H9 (cell line): ENCODE results near the gene PLEKHD1. TPM values are rescaled to one million over a fixed set of nuclear protein-coding genes. Genes with fewer than 3 reads are reported as not detected.

Source experiments
- DNase-seq: peaks from one replicate; pipeline ENCODE4 v3.0.0-alpha.2; 2017
- H2AFZ ChIP-seq: one replicate; pipeline ENCODE4 v1.6.1; 2013; ENCODE audit warnings: mild to moderate bottlenecking, low read length, control low read depth, moderate library complexity
- H2AK5ac ChIP-seq: 2 replicates; pipeline ENCODE4 v1.6.1; 2013; ENCODE audit warnings: low read length, control low read depth, mixed read lengths; ENCODE audit not compliant: insufficient read length
- H2BK120ac ChIP-seq: one replicate; pipeline ENCODE4 v1.6.1; 2013; ENCODE audit warnings: low read depth, mild to moderate bottlenecking, low read length, control low read depth, inconsistent platforms; ENCODE audit not compliant: poor library complexity, severe bottlenecking
- H2BK12ac ChIP-seq: 2 replicates; pipeline ENCODE4 v1.6.1; 2013; ENCODE audit warnings: low read length, control low read depth, mixed read lengths, low read depth; ENCODE audit not compliant: insufficient read length
- H2BK15ac ChIP-seq: 2 replicates; pipeline ENCODE4 v1.6.1; 2013; ENCODE audit warnings: low read depth, low read length, control low read depth
- H2BK20ac ChIP-seq: one replicate; pipeline ENCODE4 v1.6.1; 2013; ENCODE audit warnings: low read depth, mild to moderate bottlenecking, low read length, control low read depth, inconsistent platforms; ENCODE audit not compliant: poor library complexity, severe bottlenecking
- H2BK5ac ChIP-seq: 2 replicates; pipeline ENCODE4 v1.6.1; 2013; ENCODE audit warnings: low read length, control low read depth, mixed read lengths; ENCODE audit not compliant: insufficient read length
- H3K14ac ChIP-seq: 2 replicates; pipeline ENCODE4 v1.6.1; 2013; ENCODE audit warnings: low read length, control low read depth; ENCODE audit not compliant: insufficient read depth
- H3K18ac ChIP-seq: 2 replicates; pipeline ENCODE4 v1.6.1; 2013; ENCODE audit warnings: low read depth, mild to moderate bottlenecking, mixed read lengths, low read length, control low read depth; ENCODE audit not compliant: insufficient read length
- H3K23ac ChIP-seq: 2 replicates; pipeline ENCODE4 v1.6.1; 2013; ENCODE audit warnings: low read length, control low read depth, mixed read lengths, low read depth; ENCODE audit not compliant: insufficient read length
- H3K23me2 ChIP-seq: 2 replicates; pipeline ENCODE4 v1.6.1; 2013; ENCODE audit warnings: low read depth, mild to moderate bottlenecking, mixed read lengths, low read length, control low read depth; ENCODE audit not compliant: insufficient read length, poor library complexity, severe bottlenecking
- H3K27ac ChIP-seq: 2 replicates; pipeline ENCODE4 v1.5.1; 2013; ENCODE audit warnings: low read length, control low read depth, mixed read lengths, low read depth; ENCODE audit not compliant: insufficient read length
- H3K27me3 ChIP-seq: 2 replicates; pipeline ENCODE4 v1.6.1; 2013; ENCODE audit warnings: low read length, control low read depth, inconsistent platforms; ENCODE audit not compliant: insufficient read depth
- H3K4ac ChIP-seq: 2 replicates; pipeline ENCODE4 v1.6.1; 2013; ENCODE audit warnings: low read depth, mild to moderate bottlenecking, control low read depth, inconsistent platforms, low read length, moderate library complexity
- H3K4me1 ChIP-seq: 2 replicates; pipeline ENCODE4 v1.6.1; 2013; ENCODE audit warnings: low read length, control low read depth, inconsistent platforms; ENCODE audit not compliant: insufficient read depth
- H3K4me2 ChIP-seq: 2 replicates; pipeline ENCODE4 v1.6.1; 2013; ENCODE audit warnings: low read length, control low read depth, mixed read lengths; ENCODE audit not compliant: insufficient read length, insufficient read depth
- H3K56ac ChIP-seq: 2 replicates; pipeline ENCODE4 v1.6.1; 2013; ENCODE audit warnings: low read depth, mild to moderate bottlenecking, mixed read lengths, low read length, control low read depth; ENCODE audit not compliant: insufficient read length
- H3K79me1 ChIP-seq: 2 replicates; pipeline ENCODE4 v1.6.1; 2013; ENCODE audit warnings: low read depth, mild to moderate bottlenecking, moderate library complexity, low read length, control low read depth, inconsistent platforms; ENCODE audit not compliant: insufficient read depth, poor library complexity, severe bottlenecking
- H3K79me2 ChIP-seq: 2 replicates; pipeline ENCODE4 v1.6.1; 2013; ENCODE audit warnings: low read length, control low read depth, inconsistent platforms; ENCODE audit not compliant: insufficient read depth
- H3K9ac ChIP-seq: 2 replicates; pipeline ENCODE4 v1.6.1; 2013; ENCODE audit warnings: low read length, control low read depth, mixed read lengths; ENCODE audit not compliant: insufficient read length; ENCODE audit errors: extremely low read depth
- H3K9me3 ChIP-seq: one replicate; pipeline ENCODE4 v1.6.1; 2013; ENCODE audit warnings: low read depth, low read length, inconsistent platforms; ENCODE audit not compliant: control insufficient read depth
- H3T11ph ChIP-seq: one replicate; pipeline ENCODE4 v1.6.1; 2013; ENCODE audit warnings: mild to moderate bottlenecking, low read length, control low read depth, inconsistent platforms
- H4K20me1 ChIP-seq: one replicate; pipeline ENCODE4 v1.6.1; 2013; ENCODE audit not compliant: control insufficient read depth, insufficient read length, insufficient read depth
- H4K5ac ChIP-seq: 2 replicates; pipeline ENCODE4 v1.6.1; 2013; ENCODE audit warnings: low read depth, mild to moderate bottlenecking, mixed read lengths, low read length, control low read depth; ENCODE audit not compliant: insufficient read length
- H4K8ac ChIP-seq: replicated peaks from 2 replicates; pipeline ENCODE4 v1.6.1; 2013; ENCODE audit warnings: low read length, control low read depth, mixed read lengths, low read depth; ENCODE audit not compliant: insufficient read length
- H4K91ac ChIP-seq: 2 replicates; pipeline ENCODE4 v1.6.1; 2013; ENCODE audit warnings: low read depth, mild to moderate bottlenecking, moderate library complexity, mixed read lengths, low read length, control low read depth; ENCODE audit not compliant: insufficient read length
- H3K27ac Mint-ChIP-seq, 3 experiments: 2 replicates in 2 of 3; 3 replicates in 1 of 3; pipeline ENCODE4 v1.8.0; 2020 to 2021; ENCODE audit warnings: mixed read lengths in 3 of 3, mild to moderate bottlenecking in 1 of 3, moderate library complexity in 1 of 3
- H3K27me3 Mint-ChIP-seq: 2 replicates; pipeline ENCODE4 v1.8.0; 2021; ENCODE audit warnings: low read depth, mild to moderate bottlenecking, moderate library complexity, mixed read lengths
- H3K36me3 Mint-ChIP-seq, 3 experiments: 2 replicates in 2 of 3; 3 replicates in 1 of 3; pipeline ENCODE4 v1.8.0; 2020 to 2021; ENCODE audit warnings: low read depth in 3 of 3, mixed read lengths in 3 of 3; ENCODE audit not compliant: insufficient read depth in 1 of 3
- H3K4me1 Mint-ChIP-seq, 2 experiments: 2 replicates each; pipeline ENCODE4 v1.8.0; 2020; ENCODE audit warnings: mixed read lengths in 2 of 2
- H3K4me3 Mint-ChIP-seq, 2 experiments: 2 replicates in 1 of 2; 3 replicates in 1 of 2; pipeline ENCODE4 v1.8.0; 2020 to 2021; ENCODE audit warnings: mild to moderate bottlenecking in 2 of 2, mixed read lengths in 2 of 2, moderate library complexity in 1 of 2
- H3K9me3 Mint-ChIP-seq, 2 experiments: 2 replicates in 1 of 2; 3 replicates in 1 of 2; pipeline ENCODE4 v1.8.0; 2020; ENCODE audit warnings: mild to moderate bottlenecking in 2 of 2, mixed read lengths in 2 of 2, moderate library complexity in 1 of 2
- CTCF ChIP-seq: fragments of 200-600 bp; sonication (generic); conservative IDR thresholded peaks from 3 replicates; pipeline ENCODE4 v1.8.0; 2021; ENCODE audit warnings: antibody characterized with exemption, mild to moderate bottlenecking
- WGBS: extraction: QIAGEN DNeasy Blood & Tissue Kit; methylation state at CpG from one replicate; pipeline ENCODE4 v1.1.7; 2013; ENCODE audit warnings: missing lambda C conversion rate, low lambda C conversion rate, mixed read lengths; ENCODE audit not compliant: insufficient read length; ENCODE audit errors: extremely low coverage; 5-methylcytosine and 5-hydroxymethylcytosine counted together
- total RNA-seq: library from RNA; stranded (reverse); gene quantifications from 2 replicates; pipeline ENCODE4 v1.2.1, GENCODE V29; 2021

Gene PLEKHD1
- total RNA-seq, 1 experiment from 2014 or later, result 0.37 TPM

DNA sequence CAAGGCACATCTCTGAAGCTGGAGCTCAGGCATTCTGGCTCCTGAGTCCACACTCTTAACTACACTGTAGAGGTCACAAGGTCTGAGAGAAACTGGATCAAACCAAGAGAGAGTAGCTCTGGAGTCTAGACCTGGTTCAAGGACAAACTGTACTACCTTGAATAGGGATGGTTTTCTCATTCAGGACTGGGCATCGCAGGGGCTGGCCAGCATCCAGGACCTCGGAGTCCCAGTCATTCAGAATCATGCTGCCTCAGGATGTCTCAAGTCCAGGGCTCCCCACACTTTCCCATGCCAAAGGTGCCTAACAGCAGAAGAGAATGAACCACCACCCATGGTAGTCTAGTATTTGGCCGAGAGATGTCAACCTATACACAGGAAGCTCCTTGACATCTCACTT, 13.1 kb upstream of the PLEKHD1 start:
- H2AK5ac ChIP-seq, result no peak overlapping the region
- no peak overlapping the region for H2BK120ac ChIP-seq
- no peaks in the 10 kb centered on the region for H3K79me1 ChIP-seq
- no peak overlapping the region for H3T11ph ChIP-seq
- H3K79me2 ChIP-seq, result no peaks in the 10 kb centered on the region
- Mint-ChIP-seq H3K4me3 (no peak overlapping the region), H3K36me3 (peaks cover 0 to 1% (median 0%) of the 10 kb centered on the region in 3 experiments; a peak in 2 of 7 replicates), H3K9me3 (no peaks in the 10 kb centered on the region), H3K4me1 (no peaks in the 10 kb centered on the region), H3K27ac (no peak overlapping the region), H3K27me3 (peaks cover 5% of the 10 kb centered on the region)
- H3K18ac ChIP-seq, result no peak overlapping the region
- no peak overlapping the region for H4K5ac ChIP-seq
- no peak overlapping the region for H3K4ac ChIP-seq
- no peak overlapping the region for H4K8ac ChIP-seq
- no peak overlapping the region for H3K14ac ChIP-seq
- no peak overlapping the region for H2AFZ ChIP-seq
- H3K27ac ChIP-seq, result no peak overlapping the region
- no peaks in the 10 kb centered on the region for H3K23me2 ChIP-seq
- WGBS, result no CpG with 5 or more reads among the region's 3 CpGs
- no peak overlapping the region for H3K4me2 ChIP-seq
- H2BK15ac ChIP-seq, result no peak overlapping the region
- H3K9me3 ChIP-seq, result no peaks in the 10 kb centered on the region
- H4K20me1 ChIP-seq, result no peaks in the 10 kb centered on the region
- no peak overlapping the region for H3K9ac ChIP-seq
- no peaks in the 10 kb centered on the region for H3K27me3 ChIP-seq
- no peak overlapping the region for H3K23ac ChIP-seq
- H2BK20ac ChIP-seq, result no peak overlapping the region
- DNase-seq, result no peak
- no peaks in the 10 kb centered on the region for H3K4me1 ChIP-seq
- no peak overlapping the region for H4K91ac ChIP-seq
- no peak overlapping the region for H2BK5ac ChIP-seq
- TF ChIP-seq CTCF, result no peak
- no peak overlapping the region for H3K56ac ChIP-seq
- H2BK12ac ChIP-seq, result no peak overlapping the region
